ENCODE data around the gene SV2B. TPM values are rescaled to one million over a fixed set of nuclear protein-coding genes. Genes with fewer than 3 reads are reported as not detected.

The SV2B gene
- total RNA-seq, 2 experiments from 2014 or later: not detected

DNA sequence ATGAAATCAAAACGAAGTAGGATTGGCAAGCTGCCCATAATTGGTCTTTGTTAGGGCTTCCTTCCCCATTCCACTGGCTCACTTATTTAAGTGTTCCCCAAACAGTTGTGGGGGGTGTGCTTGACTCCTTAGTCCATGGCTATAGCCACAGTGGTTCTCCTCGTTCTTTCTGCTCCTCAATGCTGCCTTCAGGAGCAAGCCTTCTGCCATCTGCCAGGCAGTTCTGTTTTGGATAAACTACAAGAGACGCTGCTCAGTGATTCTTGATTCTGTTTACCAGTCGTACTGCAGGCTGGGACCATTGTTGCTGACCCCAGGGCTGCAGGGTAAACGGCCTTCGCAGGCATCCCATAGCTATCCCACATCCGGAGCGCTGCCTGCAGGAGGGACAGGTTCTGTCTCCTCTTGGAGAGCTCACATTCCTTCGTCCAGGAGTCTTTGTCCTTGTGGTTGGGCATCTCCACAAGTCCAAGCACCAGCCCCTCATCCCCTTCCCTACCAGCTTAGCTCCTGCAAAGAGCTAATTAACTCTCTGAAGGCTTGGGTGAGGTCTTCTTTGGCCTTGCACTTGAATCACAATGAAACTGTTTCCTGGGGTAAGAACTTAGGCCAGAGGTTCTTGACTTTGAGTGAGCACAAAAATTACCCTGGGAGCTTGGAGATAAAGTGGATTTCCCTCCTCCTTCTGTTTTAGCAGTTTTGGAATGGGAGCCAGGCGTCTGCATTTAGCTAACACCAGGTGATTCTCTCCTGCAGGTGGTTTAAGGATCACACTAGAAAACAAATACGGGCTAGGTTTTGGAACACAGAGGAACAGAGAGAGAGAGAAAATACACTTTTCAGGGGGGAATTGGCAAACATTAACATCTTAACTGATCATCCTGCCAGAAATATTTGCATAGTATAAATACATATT is 114.9 kb downstream of the SV2B start:
- no peak overlapping the region for H3K4me3 ChIP-seq (ENCODE audit: low read length)
- peaks cover 5 to 9% of the 10 kb centered on the region in 2 experiments for H3K27me3 ChIP-seq (ENCODE audit: control insufficient read depth in 1 of 2, insufficient read depth in 2 of 2, low read length in 2 of 2)
- no peak for ATAC-seq (ENCODE audit: poor library complexity)
- no peaks in the 10 kb centered on the region for H3K36me3 Mint-ChIP-seq (ENCODE audit: low read depth)
- H3K27me3 Mint-ChIP-seq: peaks cover 45% of the 10 kb centered on the region
- no peaks in the 10 kb centered on the region for H3K4me1 Mint-ChIP-seq (ENCODE audit: low read depth)
- intact Hi-C loops (cut with DNase I, micrococcal nuclease): no loop called here
- H3K36me3 ChIP-seq (ENCODE audit: insufficient read depth, low read length): no peaks in the 10 kb centered on the region
- POLR2A ChIA-PET: no interaction called here
- peaks cover 4 to 16% of the 10 kb centered on the region in 2 experiments for H3K9me3 ChIP-seq (ENCODE audit: control insufficient read depth in 1 of 2, insufficient read depth in 1 of 2, low read length in 2 of 2)
- CTCF ChIA-PET: no interaction called here
- no peak for DNase-seq
- TF ChIP-seq, protein P1, sequence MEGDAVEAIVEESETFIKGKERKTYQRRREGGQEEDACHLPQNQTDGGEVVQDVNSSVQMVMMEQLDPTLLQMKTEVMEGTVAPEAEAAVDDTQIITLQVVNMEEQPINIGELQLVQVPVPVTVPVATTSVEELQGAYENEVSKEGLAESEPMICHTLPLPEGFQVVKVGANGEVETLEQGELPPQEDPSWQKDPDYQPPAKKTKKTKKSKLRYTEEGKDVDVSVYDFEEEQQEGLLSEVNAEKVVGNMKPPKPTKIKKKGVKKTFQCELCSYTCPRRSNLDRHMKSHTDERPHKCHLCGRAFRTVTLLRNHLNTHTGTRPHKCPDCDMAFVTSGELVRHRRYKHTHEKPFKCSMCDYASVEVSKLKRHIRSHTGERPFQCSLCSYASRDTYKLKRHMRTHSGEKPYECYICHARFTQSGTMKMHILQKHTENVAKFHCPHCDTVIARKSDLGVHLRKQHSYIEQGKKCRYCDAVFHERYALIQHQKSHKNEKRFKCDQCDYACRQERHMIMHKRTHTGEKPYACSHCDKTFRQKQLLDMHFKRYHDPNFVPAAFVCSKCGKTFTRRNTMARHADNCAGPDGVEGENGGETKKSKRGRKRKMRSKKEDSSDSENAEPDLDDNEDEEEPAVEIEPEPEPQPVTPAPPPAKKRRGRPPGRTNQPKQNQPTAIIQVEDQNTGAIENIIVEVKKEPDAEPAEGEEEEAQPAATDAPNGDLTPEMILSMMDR (IDR thresholded peaks at IDR 0.05): no peak
- H3K4me1 ChIP-seq (ENCODE audit: insufficient read depth, low read length): no peaks in the 10 kb centered on the region
- no peak overlapping the region for H3K27ac ChIP-seq (ENCODE audit: low read depth in 1 of 2, low read length in 2 of 2)
- H3K9me3 Mint-ChIP-seq: peaks cover 2% of the 10 kb centered on the region
- no peak overlapping the region for H3K27ac Mint-ChIP-seq
- H3K4me3 Mint-ChIP-seq: no peak overlapping the region

DNA sequence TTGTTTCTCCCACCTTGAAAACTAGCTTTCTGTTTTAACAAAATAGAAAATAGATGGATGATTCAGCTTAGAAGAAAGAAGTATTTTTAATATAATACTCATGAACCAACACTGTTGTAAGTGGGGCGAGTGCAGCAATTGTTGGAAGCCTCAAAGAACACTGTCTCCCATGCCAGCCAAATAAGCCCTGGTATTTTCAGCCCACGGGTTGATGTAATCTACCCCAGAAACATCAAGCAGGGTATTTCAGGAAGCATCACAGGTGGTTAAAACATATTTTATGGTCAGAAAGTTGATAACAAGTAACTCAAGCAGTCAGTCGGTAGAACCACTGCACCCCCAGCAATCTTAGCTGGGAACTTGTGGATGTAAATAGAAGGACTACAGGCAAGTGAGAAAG is 115.9 kb downstream of the SV2B start:
- intact Hi-C loops (cut with DNase I, micrococcal nuclease): no loop called here
- Mint-ChIP-seq H3K4me3 (no peak overlapping the region), H3K4me1 (ENCODE audit: low read depth) (no peaks in the 10 kb centered on the region), H3K9me3 (peaks cover 2% of the 10 kb centered on the region), H3K27ac (no peak overlapping the region), H3K36me3 (ENCODE audit: low read depth) (no peaks in the 10 kb centered on the region), H3K27me3 (peaks cover 42% of the 10 kb centered on the region)
- H3K4me3 ChIP-seq (ENCODE audit: low read length): no peak overlapping the region
- POLR2A ChIA-PET: no interaction called here
- H3K4me1 ChIP-seq (ENCODE audit: insufficient read depth, low read length): no peaks in the 10 kb centered on the region
- DNase-seq (no peak), ATAC-seq (ENCODE audit: poor library complexity) (no peak)
- TF ChIP-seq, protein P1 (IDR thresholded peaks at IDR 0.05): no peak
- H3K36me3 ChIP-seq (ENCODE audit: insufficient read depth, low read length): no peaks in the 10 kb centered on the region
- H3K27me3 ChIP-seq (ENCODE audit: control insufficient read depth in 1 of 2, insufficient read depth in 2 of 2, low read length in 2 of 2): peaks cover 7 to 9% of the 10 kb centered on the region in 2 experiments
- CTCF ChIA-PET: no interaction called here
- no peak overlapping the region for H3K27ac ChIP-seq (ENCODE audit: low read depth in 1 of 2, low read length in 2 of 2)
- peaks cover 4 to 16% of the 10 kb centered on the region in 2 experiments for H3K9me3 ChIP-seq (ENCODE audit: control insufficient read depth in 1 of 2, insufficient read depth in 1 of 2, low read length in 2 of 2)

DNA sequence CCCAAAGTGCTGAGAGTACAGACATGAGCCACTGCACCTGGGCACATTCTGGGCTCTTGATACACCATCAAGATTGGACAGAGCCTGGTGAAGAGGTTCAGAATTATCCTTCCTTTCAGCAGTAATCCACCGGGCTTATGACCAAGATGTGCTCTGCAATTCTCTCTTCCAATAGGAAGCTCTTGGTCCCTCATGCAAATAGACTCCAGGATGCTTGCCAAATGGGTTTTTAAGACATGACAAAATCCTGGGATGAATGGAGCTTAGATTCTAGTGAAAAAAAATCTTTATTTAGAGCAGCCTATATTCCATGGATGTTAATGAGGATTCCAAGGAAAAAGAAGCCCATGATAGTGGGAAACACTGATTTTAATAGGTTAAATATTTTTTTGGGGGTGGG is 119.1 kb downstream of the SV2B start:
- H3K4me1 Mint-ChIP-seq (ENCODE audit: low read depth): no peaks in the 10 kb centered on the region
- CTCF ChIA-PET: no interaction called here
- H3K36me3 Mint-ChIP-seq (ENCODE audit: low read depth): no peaks in the 10 kb centered on the region

More for the DNA sequence above, 119.1 kb downstream of the SV2B start:
- no peak overlapping the region for H3K27ac ChIP-seq (ENCODE audit: low read depth in 1 of 2, low read length in 2 of 2)
- no peaks in the 10 kb centered on the region for H3K4me1 ChIP-seq (ENCODE audit: insufficient read depth, low read length)
- peaks cover 4 to 5% of the 10 kb centered on the region in 2 experiments for H3K9me3 ChIP-seq (ENCODE audit: control insufficient read depth in 1 of 2, insufficient read depth in 1 of 2, low read length in 2 of 2)
- Mint-ChIP-seq H3K9me3 (no peaks in the 10 kb centered on the region), H3K27ac (no peak overlapping the region), H3K4me3 (no peak overlapping the region), H3K27me3 (peaks cover 54% of the 10 kb centered on the region)
- POLR2A ChIA-PET: no interaction called here
- H3K36me3 ChIP-seq (ENCODE audit: insufficient read depth, low read length): no peaks in the 10 kb centered on the region
- ATAC-seq (ENCODE audit: poor library complexity) (no peak), DNase-seq (no peak)
- H3K4me3 ChIP-seq (ENCODE audit: low read length): no peak overlapping the region
- intact Hi-C loops (cut with DNase I, micrococcal nuclease): no loop called here
- peaks cover 13 to 21% of the 10 kb centered on the region in 2 experiments for H3K27me3 ChIP-seq (ENCODE audit: control insufficient read depth in 1 of 2, insufficient read depth in 2 of 2, low read length in 2 of 2)
- TF ChIP-seq, protein P1 (IDR thresholded peaks at IDR 0.05): no peak

All from CD4-positive, alpha-beta T cell (primary cell).